Activated CD4-positive, CD25-positive, alpha-beta regulatory T cell treated with anti-CD3 and anti-CD28 coated beads, Interleukin-2, amount 50 U/mL, for 24 hours (primary cell): ENCODE data around the gene PPIP5K1.
"Not testable (repeated sequence)": the region's sequence is repeated elsewhere in the genome, so short reads cannot be mapped to it uniquely, and the experiment has no call there.

Source experiments
- ATAC-seq, 2 donors: fragments of 150-1000 bp; cut with Tn5 transposase; one replicate each; pipeline ENCODE4 v1.10.0; 2021; ENCODE audit warnings: mild to moderate bottlenecking in 1 of 2, moderate library complexity in 1 of 2

PPIP5K1 gene

DNA sequence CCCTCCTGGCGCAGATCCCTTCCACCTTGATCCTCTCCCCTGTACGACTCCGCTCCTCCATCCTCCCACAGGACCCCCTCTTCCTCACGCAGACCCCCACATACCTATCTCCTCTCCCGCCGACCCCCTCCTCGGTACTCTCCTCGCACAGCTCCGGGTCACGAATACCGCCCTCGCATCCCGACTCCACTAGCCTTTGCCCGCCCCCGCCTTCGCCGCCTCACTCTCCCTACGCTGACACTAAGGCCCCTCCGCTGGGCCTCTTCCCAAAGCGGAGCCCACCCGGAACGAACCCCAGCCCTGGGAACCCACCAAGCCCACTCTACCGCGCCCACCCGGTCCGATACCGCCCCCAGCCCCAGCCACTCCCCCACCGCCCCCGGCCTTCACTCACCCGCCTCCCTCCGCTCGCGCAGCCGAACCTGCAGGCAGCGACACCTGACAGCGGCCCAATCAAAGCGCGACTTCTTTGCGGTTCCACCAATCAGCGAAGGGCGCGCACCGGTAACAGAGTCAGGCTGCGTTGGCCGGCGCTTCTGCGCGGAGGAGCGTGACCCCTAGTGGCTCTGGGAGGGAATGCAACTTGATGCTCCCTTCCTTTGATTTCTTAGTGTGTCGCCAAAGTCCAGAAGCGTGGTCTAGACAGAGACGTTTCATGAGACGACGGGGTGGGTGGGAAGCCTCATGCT lies at the start of gene PPIP5K1:
Gene PPIP5K1 (minus strand): TSS at position 431 of the 689 bp plus-strand sequence. CDS start 5,704 bp downstream, outside the sequence.
- ATAC-seq: peak; percentile 99 to 100

GRCh38 chr15:43638464-43639204 lies 48.6 kb upstream of the PPIP5K1 start:
- peak in 1 of 2 donors; percentile 45 for ATAC-seq

- ATAC-seq: not testable (repeated sequence)
These were observed 36.9 kb upstream of the PPIP5K1 start for GRCh38 chr15:43626937-43627336.

GRCh38 chr15:43625106-43625505 lies 35.1 kb upstream of the PPIP5K1 start:
- no peak for ATAC-seq

DNA sequence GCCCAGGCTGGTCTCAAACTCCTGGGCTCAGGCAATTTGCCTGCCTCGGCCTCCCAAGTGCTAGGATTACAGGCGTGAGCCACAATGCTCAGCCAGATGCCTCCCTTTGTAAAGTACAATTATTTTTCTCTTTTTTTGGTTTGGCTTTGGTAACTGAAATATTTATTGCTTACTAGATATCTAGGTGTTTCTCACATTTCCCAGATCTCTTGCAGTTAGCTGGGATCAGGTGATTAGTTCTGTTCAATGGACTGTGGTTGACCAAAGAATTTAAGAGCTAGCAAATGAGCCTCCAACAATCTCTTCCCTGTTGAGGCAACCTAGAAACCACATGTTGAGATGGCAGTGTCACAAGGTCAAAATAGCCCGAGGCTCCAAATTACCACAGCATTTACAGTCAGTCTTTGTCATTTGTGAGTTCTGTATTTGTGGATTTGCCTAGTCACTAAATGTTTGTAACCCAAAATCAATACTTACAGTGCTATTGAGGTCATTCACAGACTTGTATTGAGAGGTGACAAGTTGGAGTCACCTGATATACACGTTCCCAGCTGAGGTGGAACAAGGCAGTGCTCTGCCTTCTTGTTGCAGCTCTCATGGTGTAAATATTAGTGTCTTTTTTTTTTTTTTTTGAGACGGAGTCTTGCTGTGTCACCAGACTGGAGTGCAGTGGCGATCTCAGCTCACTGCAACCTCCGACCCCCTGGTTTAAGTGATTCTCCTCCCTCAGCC lies 32.2 kb upstream of the PPIP5K1 start:
- ATAC-seq: not testable (repeated sequence)

- not testable (repeated sequence) for ATAC-seq
These were observed 28.7 kb upstream of the PPIP5K1 start, which contains the start of gene STRC for GRCh38 chr15:43618700-43619099. Gene STRC (minus strand): TSS chr15:43618800. CDS start chr15:43618722, 78 bp downstream.

GRCh38 chr15:43617750-43618149 lies 27.7 kb upstream of the PPIP5K1 start:
- ATAC-seq: not testable (repeated sequence)

GRCh38 chr15:43602233-43602632 lies 12.2 kb upstream of the PPIP5K1 start:
- ATAC-seq: not testable (repeated sequence)

- not testable (repeated sequence) for ATAC-seq
These were observed 10.2 kb upstream of the PPIP5K1 start for GRCh38 chr15:43600200-43600599.

DNA sequence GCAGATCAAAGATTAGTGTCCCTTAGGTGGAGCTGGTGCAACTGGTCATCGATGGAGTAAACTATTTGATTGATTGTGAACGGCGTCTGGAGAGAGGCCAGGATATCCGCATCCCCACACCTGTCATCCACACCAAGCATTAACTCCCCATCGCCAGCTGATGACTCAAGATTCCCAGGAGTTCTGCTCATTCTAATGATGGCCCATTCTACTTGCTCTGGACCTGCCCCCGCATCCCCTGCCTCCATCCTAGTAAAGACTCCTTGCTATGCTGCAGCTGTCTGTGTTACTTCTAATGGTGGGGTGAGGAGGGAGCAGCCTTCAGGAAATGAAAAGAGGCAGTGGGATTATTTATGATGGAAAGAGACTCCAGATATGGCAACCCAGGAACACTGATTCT lies 9.1 kb upstream of the PPIP5K1 start:
- ATAC-seq: not testable (repeated sequence)

GRCh38 chr15:43593328-43594190 lies 3.6 kb upstream of the PPIP5K1 start, which contains the start of gene CKMT1B:
Gene CKMT1B (plus strand): TSS chr15:43594027. CDS start chr15:43594219, 192 bp downstream.
- ATAC-seq: not testable (repeated sequence)

- ATAC-seq: not testable (repeated sequence)
These were observed 2.8 kb upstream of the PPIP5K1 start for GRCh38 chr15:43592841-43593240.

- ATAC-seq: not testable (repeated sequence)
These were observed 15.4 kb downstream of the PPIP5K1 start for GRCh38 chr15:43574607-43575006.

DNA sequence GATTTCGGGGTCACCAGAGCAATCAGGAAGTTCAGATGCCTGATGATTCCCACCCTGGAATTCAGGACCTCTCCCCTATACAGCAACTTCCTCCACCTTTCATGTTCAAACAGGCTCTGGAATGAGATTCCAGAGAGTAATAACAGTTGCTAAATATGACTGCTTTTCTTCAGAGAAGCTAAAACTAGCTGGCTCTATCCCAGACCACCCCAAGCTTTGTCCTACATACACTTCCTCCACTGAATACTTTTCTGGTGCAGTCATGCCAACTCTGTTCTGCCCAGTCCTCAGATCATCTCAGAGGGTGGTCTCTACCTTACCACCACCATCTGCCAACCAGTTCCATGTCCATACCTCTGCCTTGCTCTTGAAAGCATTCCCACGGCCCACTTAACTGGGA lies 23.4 kb downstream of the PPIP5K1 start:
- not testable (repeated sequence) for ATAC-seq

DNA sequence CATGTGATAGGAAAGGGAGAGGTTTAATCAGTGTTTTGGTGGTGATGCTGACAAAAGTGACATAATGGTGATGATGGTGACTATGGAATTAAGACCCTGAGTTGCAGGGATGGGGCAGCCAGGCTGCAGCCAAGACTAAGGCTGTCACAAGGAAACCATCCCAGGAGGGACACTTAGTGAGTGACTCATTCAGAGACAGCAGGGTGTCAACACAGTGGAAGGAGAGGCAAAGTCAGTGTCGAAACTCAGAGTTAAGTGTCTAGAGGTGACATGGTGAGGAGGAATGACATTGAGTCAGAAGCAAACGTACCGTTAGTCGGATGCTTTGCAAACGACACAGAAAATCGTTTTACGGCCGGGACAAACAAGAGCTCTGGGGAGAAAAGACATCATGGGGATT lies 26.2 kb downstream of the PPIP5K1 start:
- not testable (repeated sequence) for ATAC-seq

GRCh38 chr15:43562753-43563152 lies 27.3 kb downstream of the PPIP5K1 start:
- not testable (repeated sequence) for ATAC-seq

GRCh38 chr15:43552986-43553385 lies 37.0 kb downstream of the PPIP5K1 start:
- ATAC-seq: no peak

GRCh38 chr15:43552256-43552655 lies 37.8 kb downstream of the PPIP5K1 start:
- ATAC-seq: no peak

- ATAC-seq: no peak
These were observed 39.3 kb downstream of the PPIP5K1 start for GRCh38 chr15:43550527-43551363.

- ATAC-seq: no peak
These were observed 42.5 kb downstream of the PPIP5K1 start for GRCh38 chr15:43547539-43547938.

DNA sequence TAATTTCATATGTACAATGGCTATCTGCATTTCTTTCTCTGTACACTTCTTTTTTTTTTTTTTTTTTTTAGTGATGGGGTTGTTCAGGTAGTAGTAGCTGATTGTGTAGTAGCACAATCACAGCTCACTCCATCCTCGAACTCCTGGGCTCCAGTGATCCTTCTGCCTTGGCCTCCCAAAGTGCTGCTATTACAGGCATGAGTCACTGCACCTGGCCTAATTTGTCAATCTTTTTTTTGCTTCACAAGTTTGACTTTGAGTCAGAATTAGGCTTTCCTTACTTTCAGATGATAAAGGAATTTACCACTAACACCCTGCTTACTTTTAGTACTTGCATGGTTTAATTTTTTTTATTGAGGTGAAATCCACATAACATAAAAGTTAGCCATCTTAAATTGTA lies 44.6 kb downstream of the PPIP5K1 start:
- no peak for ATAC-seq
